Activated T-cell treated with anti-CD3 and anti-CD28 coated beads, Interleukin-2, amount 50 U/mL, for 72 hours (primary cell): ENCODE data around the gene LZTR1. TPM values are rescaled to one million over a fixed set of nuclear protein-coding genes. Genes with fewer than 3 reads are reported as not detected.
"Not testable (repeated sequence)": the region's sequence is repeated elsewhere in the genome, so short reads cannot be mapped to it uniquely, and the experiment has no call there.

Source experiments
- ATAC-seq, 2 donors: fragments of 150-1000 bp; cut with Tn5 transposase; replicated peaks in 1 of 2; 2 replicates each; pipeline ENCODE4 v1.10.0; 2021; ENCODE audit warnings: moderate library complexity in 2 of 2, mild to moderate bottlenecking in 1 of 2
- DNase-seq, 2 donors: peaks; one replicate each; pipeline ENCODE4 v3.0.0; 2021 to 2022; ENCODE audit warnings: mixed read lengths in 1 of 2
- H3K27ac Mint-ChIP-seq: one replicate; pipeline ENCODE4 v1.8.0; 2022; ENCODE audit warnings: mild to moderate bottlenecking, moderate library complexity, mixed read lengths
- H3K27me3 Mint-ChIP-seq: one replicate; pipeline ENCODE4 v1.8.0; 2022; ENCODE audit warnings: low read depth, mixed read lengths
- H3K36me3 Mint-ChIP-seq, 2 donors: one replicate each; pipeline ENCODE4 v1.8.0; 2022; ENCODE audit warnings: mixed read lengths in 2 of 2, mild to moderate bottlenecking in 1 of 2; ENCODE audit not compliant: insufficient read depth in 2 of 2
- H3K4me1 Mint-ChIP-seq: one replicate; pipeline ENCODE4 v1.8.0; 2022; ENCODE audit warnings: low read depth, mixed read lengths
- H3K4me3 Mint-ChIP-seq, 2 donors: one replicate each; pipeline ENCODE4 v1.8.0; 2022; ENCODE audit warnings: mild to moderate bottlenecking in 2 of 2, mixed read lengths in 2 of 2, moderate library complexity in 2 of 2
- H3K9me3 Mint-ChIP-seq, 2 donors: one replicate each; pipeline ENCODE4 v1.8.0; 2022; ENCODE audit warnings: mixed read lengths in 2 of 2
- total RNA-seq, 2 donors: library from RNA; stranded (reverse); gene quantifications; one replicate each; pipeline ENCODE4 v1.2.3, GENCODE V29; 2022

The LZTR1 gene
- total RNA-seq, result 10 to 100 TPM; 30.6 to 42.8 TPM

GRCh38 chr22:20981787-20982562, at the start of gene LZTR1:
Gene LZTR1, plus strand, starts transcription at chr22:20982297. Its CDS starts 75 bp downstream, at chr22:20982372.
- Mint-ChIP-seq H3K27me3 (no peaks in the 10 kb centered on the region), H3K4me1 (peaks cover 49% of the 10 kb centered on the region), H3K4me3 (peak within 1 kb of the TSS; percentile 95 to 97), H3K27ac (peak within 1 kb of the TSS; percentile 88), H3K9me3 (peaks cover 3 to 6% of the 10 kb centered on the region in 2 donors), H3K36me3 (peaks cover 8 to 15% of the 10 kb centered on the region in 2 donors)
- DNase-seq, result peak; percentile 81 to 82
- ATAC-seq, result peak; percentile 85 to 91

- Mint-ChIP-seq H3K9me3 (no peaks in the 10 kb centered on the region), H3K27me3 (no peaks in the 10 kb centered on the region), H3K4me1 (peaks cover 61% of the 10 kb centered on the region), H3K4me3 (no peak overlapping the region), H3K36me3 (peaks cover 2 to 29% of the 10 kb centered on the region in 2 donors), H3K27ac (no peak overlapping the region)
- DNase-seq (no peak), ATAC-seq (no peak)
Observed at GRCh38 chr22:20933910-20934309, 48.2 kb upstream of the LZTR1 start.

DNA sequence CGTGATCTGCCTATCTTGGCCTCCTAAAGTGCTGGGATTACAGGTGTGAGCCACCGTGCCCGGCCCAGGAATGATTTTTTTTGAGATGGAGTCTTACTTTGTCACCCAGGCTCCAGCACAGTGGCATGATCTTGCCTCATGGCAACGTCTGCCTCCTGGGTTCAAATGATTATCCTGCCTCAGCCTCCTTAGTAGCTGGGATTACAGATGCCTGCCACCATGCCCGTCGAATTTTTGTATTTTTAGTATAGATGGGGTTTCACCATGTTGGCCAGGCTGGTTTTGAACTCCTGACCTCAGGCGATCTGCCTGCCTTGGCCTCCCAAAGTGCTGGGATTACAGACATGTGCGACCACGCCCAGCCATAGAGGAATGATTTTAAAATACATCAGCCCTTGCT, 47.0 kb upstream of the LZTR1 start:
- not testable (repeated sequence) for H3K27me3 Mint-ChIP-seq, DNase-seq, ATAC-seq, H3K9me3 Mint-ChIP-seq, H3K4me3 Mint-ChIP-seq, H3K27ac Mint-ChIP-seq
- Mint-ChIP-seq H3K4me1 (peaks cover 66% of the 10 kb centered on the region), H3K36me3 (peaks cover 4 to 27% of the 10 kb centered on the region in 2 donors)

DNA sequence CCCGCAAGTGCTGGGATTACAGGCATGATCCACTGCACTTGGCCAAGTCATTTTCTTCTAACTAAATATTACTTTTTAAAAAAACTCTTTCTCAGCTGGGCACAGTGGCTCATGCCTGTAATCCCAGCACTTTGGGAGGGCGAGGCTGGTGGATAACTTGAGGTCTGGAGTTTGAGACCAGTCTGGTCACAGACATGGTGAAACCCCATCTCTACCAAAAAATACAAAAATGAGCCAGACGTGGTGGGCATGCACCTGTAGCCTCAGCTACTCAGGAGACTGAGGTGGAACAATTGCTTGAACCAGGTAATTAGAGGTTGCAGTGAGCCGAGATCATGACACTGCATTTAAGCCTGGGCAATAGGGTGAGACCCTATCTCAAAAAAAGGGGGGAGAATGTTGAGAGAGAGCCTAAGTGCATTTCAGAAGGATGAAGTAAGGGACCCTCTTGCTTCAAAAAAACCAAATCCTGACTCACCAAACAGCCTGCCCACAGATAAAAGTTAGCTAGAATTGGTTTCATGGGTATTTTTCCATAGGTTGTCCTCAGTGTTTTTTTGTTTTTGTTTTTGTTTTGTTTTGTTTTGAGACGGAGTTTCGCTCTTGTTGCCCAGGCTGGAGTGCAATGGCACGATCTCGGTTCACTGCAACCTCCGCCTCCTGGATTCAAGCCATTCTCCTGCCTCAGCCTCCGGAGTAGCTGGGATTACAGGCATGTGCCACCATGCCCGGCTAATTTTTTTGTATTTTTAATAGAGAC, 46.1 kb upstream of the LZTR1 start:
- Mint-ChIP-seq H3K4me1 (peaks cover 71% of the 10 kb centered on the region), H3K36me3 (peaks cover 6 to 28% of the 10 kb centered on the region in 2 donors)
- DNase-seq, H3K27me3 Mint-ChIP-seq, H3K27ac Mint-ChIP-seq, ATAC-seq, H3K4me3 Mint-ChIP-seq, H3K9me3 Mint-ChIP-seq: not testable (repeated sequence)

DNA sequence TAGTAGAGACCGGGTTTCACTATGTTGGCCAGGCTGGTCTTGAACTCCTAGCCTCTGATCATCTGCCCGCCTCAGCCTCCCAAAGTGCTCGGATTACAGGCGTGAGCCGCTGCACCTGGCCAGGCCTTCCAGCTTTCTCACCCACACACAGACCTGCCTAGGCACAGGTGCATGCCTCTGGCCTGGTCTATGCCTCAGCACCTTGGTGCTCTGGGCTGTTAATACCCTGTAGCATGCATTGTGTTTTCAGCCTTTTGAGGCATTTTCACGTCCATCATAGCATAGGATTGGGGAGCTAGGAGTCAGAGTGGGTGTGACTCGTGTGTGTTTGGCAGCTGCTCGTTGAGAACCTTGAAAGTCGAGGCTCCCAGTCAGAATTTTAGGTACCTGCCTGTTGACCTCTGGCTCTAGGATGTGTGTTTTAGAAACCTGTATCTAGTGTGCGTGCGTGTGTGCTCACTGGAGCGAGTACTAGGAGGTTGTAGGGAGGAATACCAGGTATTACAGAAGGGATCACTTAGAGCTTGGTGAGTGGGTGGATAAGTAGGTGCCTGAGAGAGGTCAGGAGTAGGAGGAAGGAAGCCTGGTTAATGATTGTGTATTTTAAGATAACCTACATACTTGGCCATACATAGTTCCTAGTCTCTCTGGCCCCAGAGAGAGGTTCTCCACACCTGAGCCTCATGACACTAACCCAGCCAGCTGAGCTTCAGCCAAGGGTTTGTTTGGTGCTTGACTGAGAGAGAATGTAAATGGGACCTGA, 44.9 kb upstream of the LZTR1 start:
- no peak for DNase-seq
- no peak for ATAC-seq

DNA sequence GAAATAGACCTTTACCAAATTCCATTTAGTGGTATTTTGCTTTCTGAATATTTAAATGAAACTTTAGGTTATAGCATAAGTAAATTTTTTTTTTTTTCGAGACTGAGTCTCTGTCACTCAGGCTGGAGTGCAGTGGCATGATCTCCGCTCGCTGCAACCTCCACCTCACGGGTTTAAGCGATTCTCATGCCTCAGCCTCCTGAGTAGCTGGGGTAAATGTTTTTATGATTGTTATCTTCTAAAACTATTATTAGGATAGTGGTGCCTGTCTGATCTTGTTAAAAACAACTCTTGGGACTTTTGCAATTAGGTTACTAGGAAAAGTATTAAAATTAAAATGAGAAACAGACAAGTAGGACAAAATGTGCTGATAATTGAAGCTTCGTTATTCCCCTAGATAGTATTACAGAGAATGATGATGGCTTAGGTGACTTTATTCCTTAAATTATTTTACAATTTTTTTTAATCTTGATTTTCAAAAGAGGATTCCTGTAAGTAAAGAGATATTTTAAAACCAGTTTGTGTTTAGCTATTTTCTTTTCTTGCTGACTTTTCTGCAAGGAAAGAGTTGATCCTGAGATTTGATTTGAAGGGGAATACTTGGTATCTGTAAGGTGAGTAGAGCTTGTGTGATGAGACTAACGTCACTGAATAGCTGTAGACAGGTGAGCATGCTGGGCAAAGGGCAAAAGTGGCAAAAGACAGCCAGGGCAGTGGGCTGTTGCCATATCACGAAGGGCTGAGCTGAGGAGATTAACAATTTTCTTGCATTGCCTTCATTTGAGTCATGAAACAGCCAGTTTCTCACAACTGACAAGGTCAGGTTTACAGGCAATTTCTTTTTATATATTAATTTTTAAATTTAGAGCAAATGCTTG, 44.1 kb upstream of the LZTR1 start:
- no peak overlapping the region for H3K4me3 Mint-ChIP-seq
- DNase-seq (no peak), ATAC-seq (no peak)
- H3K9me3 Mint-ChIP-seq, result no peaks in the 10 kb centered on the region
- H3K27ac Mint-ChIP-seq, result no peak overlapping the region
- H3K27me3 Mint-ChIP-seq, result no peaks in the 10 kb centered on the region
- peaks cover 80% of the 10 kb centered on the region for H3K4me1 Mint-ChIP-seq
- peaks cover 6 to 28% of the 10 kb centered on the region in 2 donors for H3K36me3 Mint-ChIP-seq

More for the DNA sequence above, 44.9 kb upstream of the LZTR1 start:
- Mint-ChIP-seq H3K9me3 (no peaks in the 10 kb centered on the region), H3K36me3 (peaks cover 6 to 30% of the 10 kb centered on the region in 2 donors), H3K27me3 (no peaks in the 10 kb centered on the region), H3K4me3 (peak overlapping the region; percentile 5 to 17), H3K27ac (peak overlapping the region; percentile 40), H3K4me1 (peaks cover 78% of the 10 kb centered on the region)

- H3K27me3 Mint-ChIP-seq, DNase-seq, H3K9me3 Mint-ChIP-seq, ATAC-seq: not testable (repeated sequence)
- peaks cover 6 to 26% of the 10 kb centered on the region in 2 donors for H3K36me3 Mint-ChIP-seq
- peak overlapping the region in 1 of 2 donors; percentile 23 for H3K4me3 Mint-ChIP-seq
- peak overlapping the region; percentile 14 for H3K27ac Mint-ChIP-seq
- peaks cover 81% of the 10 kb centered on the region for H3K4me1 Mint-ChIP-seq
Observed at GRCh38 chr22:20939457-20940185, 42.5 kb upstream of the LZTR1 start.

- H3K27ac Mint-ChIP-seq, result peak overlapping the region; percentile 14
- DNase-seq (no peak), ATAC-seq (no peak)
- no peaks in the 10 kb centered on the region for H3K9me3 Mint-ChIP-seq
- H3K36me3 Mint-ChIP-seq, result peaks cover 6 to 24% of the 10 kb centered on the region in 2 donors
- peaks cover 81% of the 10 kb centered on the region for H3K4me1 Mint-ChIP-seq
- H3K27me3 Mint-ChIP-seq, result no peaks in the 10 kb centered on the region
- no peak overlapping the region for H3K4me3 Mint-ChIP-seq
Observed at GRCh38 chr22:20940186-20940651, 41.9 kb upstream of the LZTR1 start.

- Mint-ChIP-seq H3K4me3 (peak overlapping the region in 1 of 2 donors; percentile 3), H3K36me3 (peaks cover 6 to 22% of the 10 kb centered on the region in 2 donors), H3K27me3 (no peaks in the 10 kb centered on the region), H3K4me1 (peaks cover 84% of the 10 kb centered on the region), H3K9me3 (no peaks in the 10 kb centered on the region), H3K27ac (no peak overlapping the region)
- no peak for DNase-seq
- no peak for ATAC-seq
Observed at GRCh38 chr22:20940904-20941385, 41.2 kb upstream of the LZTR1 start.

GRCh38 chr22:20942203-20942902, 39.7 kb upstream of the LZTR1 start:
- ATAC-seq, H3K9me3 Mint-ChIP-seq, H3K4me3 Mint-ChIP-seq, H3K27ac Mint-ChIP-seq, H3K27me3 Mint-ChIP-seq, DNase-seq: not testable (repeated sequence)
- Mint-ChIP-seq H3K4me1 (peaks cover 84% of the 10 kb centered on the region), H3K36me3 (peaks cover 3 to 22% of the 10 kb centered on the region in 2 donors)
